Stimulated activated CD8-positive, alpha-beta memory T cell treated with anti-CD3 and anti-CD28 coated beads, Interleukin-15, amount 100 ng/mL, for 4 hours (primary cell): Measurements from ENCODE around the gene LGALS9C.
"Not testable (repeated sequence)": the region's sequence is repeated elsewhere in the genome, so short reads cannot be mapped to it uniquely, and the experiment has no call there.

ENCODE experiments used
- DNase-seq, 2 donors: peaks; one replicate each; pipeline ENCODE4 v3.0.0-alpha.2; 2020; ENCODE audit warnings: low read depth in 2 of 2

Gene LGALS9C

DNA sequence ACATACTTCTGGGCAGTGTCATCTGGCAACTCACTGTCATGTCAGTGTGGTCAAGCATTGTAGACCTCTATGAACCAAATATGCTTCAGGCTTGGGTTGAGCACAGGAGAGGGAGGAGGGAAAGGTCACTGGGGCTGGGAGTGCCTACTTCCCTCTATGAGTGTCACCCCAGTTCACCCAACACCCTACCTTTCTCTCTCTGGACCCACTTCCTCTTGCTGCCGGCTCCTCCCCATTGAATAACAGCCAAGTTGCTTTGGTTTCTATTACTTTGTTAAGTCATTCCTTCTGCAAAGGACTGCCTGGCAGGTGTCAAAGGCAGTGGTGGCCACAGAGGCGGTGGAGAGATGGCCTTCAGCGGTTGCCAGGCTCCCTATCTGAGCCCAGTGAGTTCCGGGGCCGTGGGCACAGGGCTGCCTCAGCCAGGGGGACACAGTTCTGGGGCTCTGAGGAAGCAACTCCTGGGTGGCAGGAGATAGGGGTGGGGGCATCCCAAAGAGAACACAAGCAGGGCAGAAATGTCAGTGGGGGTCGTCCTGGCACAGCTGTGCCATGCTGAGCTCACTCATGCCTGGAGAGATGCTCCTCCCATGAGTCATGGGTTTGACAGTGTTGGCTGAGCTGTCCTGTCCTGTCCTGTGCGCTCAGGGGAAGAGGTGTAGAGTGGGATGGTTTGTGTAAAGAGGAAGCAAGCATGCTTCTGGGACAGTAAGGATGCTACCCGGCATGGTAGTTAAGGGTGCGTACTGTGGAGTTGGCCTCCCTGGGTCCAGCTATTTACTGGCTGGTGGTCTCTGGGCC, at the start of gene LGALS9C:
Gene LGALS9C (plus strand): TSS at position 282 of the 801 bp plus-strand sequence. CDS start 66 bp downstream, at position 348.
- peak in 1 of 2 donors; percentile 11 for DNase-seq

DNA sequence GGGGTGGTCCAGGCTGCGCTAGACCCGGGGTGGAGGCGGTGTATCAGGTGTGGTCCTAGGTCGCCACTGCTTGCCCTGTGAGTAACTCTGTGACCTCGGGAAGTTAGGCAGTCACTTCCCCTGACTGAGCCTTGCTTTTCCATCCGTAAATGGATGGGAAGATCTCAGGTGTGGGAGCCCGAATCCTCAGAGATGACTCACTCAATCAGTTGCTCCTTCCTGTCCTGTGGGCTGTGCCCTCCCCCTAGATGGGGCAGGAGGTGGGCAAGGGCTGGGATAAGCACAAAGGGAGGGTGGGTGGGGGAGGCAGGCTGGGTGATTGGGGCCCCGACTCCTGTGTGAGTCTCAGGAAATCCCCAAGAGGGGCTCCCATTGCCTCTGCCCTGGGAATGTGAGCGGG, 44.4 kb upstream of the LGALS9C start:
- DNase-seq = not testable (repeated sequence)

DNA sequence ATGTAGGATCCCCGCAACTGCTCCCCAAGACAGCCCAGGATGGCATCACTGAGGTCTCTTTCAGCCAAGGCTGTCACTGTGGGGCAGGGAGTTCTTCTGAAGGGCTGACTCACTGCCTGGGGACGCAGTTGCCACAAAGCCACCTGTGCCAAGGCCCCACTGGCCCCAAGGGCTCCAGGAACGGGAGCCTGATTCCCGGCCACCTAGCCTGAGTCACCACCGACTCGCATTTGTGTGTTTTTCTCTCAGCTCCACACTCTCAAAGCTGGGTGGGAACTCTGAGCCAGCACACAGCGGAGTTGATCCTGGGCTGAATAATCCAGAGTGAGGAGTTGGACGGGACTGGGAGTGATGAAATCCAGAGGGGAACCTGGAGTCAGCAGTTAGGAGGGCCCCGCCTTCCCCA, 37.1 kb upstream of the LGALS9C start:
- DNase-seq = not testable (repeated sequence)

DNA sequence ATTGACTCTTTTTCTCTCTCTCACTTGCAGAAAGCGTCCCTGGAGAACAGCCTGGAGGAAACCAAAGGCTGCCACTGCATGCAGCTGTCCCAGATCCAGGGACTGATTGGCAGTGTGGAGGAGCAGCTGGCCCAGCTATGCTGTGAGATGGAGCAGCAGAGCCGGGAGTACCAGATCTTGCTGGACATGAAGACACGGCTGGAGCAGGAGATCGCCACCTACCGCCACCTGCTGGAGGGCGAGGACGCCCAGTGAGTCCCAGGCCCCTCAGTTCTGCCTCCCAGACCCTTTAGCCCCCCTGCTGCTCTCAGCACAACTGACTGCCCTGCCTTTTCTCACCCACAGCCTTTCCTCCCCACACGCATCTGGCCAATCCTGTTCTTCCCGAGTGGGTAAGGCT, 34.5 kb upstream of the LGALS9C start:
- DNase-seq = peak; percentile 6 to 13

DNA sequence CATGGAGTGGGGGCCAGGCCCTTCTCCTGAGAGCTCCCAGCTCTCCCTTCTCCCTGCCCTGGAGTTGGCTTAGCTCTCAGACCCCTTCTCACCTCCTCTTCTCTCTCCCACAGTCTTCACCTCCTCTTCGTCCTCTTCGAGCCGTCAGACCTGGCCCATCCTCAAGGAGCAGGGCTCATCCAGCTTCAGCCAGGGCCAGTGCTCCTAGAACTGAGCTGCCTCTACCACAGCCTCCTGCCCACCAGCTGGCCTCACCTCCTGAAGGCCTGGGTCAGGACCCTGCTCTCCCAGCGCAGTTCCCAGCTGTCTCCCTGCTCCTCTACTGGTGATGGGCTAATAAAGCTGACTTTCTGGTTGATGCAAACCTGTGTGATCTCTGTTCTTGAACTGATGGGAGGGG, 34.1 kb upstream of the LGALS9C start:
- DNase-seq = not testable (repeated sequence)

DNA sequence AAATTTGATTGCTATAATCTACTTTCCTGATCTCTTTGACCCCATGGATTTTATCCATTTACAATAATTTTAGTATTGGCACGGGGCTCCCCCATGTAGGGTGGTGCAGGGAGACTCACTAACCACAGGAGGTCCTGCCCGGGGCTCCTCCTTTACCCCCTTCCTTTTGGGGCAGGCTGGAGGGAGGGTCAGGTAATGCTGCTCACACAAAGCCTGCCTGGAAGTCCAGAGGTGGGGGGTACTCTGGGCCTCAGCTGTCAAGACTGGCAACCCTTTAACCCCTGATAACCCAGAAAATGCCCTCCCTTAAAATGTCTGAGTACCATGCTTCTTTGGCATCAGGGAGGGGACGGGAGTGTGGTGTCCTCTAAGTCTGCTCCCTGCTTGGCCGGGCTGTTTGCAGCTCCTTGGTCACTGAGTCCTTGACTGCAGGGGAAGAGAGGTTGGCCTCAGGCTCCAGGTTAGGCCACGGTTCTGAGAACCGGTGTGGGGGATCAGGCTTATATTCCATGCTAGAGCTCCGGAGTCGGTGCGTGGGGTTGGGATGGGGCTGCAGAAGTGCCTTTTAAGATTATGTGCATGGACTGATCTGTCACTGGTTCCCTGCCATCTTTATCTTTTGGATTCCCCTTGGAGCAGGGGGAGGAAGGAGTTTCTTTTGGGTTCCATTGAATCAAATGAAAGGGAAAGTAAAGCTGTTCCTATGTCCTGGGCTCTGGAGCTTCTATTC, 28.9 kb upstream of the LGALS9C start:
- not testable (repeated sequence) for DNase-seq

DNA sequence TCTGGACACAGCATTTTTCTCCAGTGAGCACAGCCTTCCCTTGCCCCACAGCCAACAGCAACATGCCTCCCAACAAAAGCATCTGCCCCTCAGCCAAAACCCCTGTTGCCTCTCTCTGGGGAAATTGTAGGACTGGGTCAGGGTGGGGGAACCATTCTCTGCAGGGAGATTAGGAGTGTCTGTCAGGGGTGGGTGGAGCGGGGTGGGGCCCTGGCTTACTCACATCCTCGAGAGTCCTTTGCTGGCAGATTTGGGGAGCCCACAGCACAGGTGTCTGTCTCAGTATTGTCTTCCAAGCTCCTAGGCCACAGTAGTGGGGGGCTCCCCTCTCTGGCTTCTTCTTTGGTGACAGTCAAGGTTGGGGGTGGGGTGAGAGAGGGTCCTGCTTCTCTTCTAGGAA, 28.3 kb upstream of the LGALS9C start:
- not testable (repeated sequence) for DNase-seq

DNA sequence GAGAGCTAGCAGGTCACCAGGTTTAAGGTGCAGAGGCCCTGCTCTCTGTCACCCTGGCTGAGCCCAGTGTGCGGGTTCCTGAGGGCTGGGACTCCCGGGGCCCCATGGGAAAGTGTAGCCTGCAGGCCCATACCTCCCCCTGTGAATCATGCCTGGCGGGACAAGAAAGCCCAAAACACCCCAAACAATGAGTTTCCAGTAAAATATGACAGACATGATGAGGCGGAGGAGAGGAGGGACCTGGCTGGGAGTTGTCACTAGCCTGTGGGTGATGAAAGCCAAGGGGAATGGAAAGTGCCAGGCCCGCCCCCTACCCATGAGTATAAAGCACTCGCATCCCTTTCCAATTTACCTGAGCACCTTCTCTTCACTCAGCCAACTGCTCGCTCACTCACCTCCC, 26.8 kb upstream of the LGALS9C start:
- DNase-seq = not testable (repeated sequence)

DNA sequence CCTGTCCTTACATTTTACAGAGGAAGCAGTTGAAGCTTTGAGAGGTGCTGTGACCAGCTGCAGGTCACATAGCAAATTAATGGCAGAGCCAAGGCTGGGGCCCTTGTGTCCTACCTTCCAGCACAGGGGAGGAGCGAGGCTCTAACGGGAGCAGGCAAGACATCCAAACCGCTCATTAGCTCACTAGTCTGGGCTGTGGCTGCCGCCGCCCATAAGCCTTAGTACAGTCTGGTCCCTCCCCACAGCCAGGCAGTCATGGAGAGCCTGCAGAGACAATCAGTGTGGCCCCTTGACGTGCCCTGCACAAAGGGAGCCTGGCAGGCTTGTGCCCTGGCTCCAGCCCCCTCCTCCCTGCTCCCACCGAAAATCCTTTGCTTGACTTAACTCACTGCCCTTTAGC, 25.6 kb upstream of the LGALS9C start:
- DNase-seq = not testable (repeated sequence)

DNA sequence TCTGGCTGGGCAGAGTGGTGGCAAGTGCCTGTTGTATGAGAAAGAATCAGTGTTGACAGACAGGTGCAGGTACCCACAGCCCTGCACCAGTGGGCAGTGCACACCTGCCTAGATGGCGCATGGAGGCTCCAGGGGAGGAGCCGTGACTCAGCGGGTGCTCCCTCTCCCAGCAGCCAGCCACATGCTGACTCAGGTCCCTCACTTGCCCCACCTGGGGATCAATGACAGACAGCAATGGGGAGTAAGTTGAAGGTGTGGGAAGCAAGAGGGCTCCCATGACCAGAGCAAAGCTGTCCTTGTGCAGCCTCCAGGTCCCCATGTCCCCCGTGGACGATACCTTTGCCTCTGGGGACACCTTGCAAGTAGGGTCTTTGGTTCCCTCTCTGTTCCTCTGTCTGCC, 24.6 kb upstream of the LGALS9C start:
- not testable (repeated sequence) for DNase-seq

DNA sequence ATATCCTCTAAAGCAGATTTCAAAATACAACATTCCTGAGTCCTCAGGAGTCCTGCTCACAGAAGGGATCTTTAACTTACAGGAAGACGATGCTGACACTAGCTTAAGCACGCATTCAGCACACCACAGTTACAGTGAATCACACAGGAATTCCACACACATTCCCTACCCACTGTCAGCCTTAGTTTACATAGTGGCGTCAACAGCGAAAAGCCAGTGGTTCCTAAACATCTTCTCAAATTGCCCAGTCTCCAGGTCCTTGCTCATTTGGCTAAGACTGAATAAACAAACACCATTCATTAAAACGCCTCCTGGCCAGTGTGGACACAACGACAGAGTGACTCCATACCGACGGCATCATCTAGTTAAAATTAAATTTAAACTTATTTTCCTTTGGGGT, 17.6 kb upstream of the LGALS9C start:
- DNase-seq = not testable (repeated sequence)

DNA sequence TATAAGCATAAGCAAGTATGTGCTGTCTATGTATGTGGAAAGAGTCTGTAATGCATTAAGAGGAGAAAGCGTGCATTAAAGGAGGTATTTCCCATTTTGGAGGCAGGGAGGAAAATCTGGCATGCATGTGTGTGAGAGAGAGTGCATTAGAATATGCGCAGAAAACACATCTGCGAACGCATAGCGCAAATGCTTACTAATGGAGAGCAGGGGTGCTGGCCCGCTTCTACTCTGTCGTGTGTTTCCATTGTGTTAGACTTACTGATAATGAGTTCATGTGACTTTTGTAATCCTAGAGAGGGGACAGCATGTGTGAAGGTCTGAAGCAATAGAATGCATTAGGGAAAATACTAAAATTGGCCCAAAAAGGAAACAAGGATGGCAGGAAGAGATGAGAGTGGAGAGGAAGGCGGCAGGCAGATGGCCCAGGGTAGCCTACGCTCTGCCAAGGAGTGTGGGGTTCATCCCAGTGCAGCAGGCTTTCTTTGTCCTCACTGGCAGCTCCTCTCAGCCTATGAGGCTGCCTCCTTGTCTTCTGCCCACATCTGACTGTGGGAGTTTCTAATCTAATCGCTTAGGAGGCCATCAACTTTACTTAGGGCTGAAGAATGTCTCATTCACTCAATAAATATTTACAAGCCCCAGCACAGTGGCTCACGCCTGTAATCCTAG, 12.6 kb upstream of the LGALS9C start:
- DNase-seq = not testable (repeated sequence)

DNA sequence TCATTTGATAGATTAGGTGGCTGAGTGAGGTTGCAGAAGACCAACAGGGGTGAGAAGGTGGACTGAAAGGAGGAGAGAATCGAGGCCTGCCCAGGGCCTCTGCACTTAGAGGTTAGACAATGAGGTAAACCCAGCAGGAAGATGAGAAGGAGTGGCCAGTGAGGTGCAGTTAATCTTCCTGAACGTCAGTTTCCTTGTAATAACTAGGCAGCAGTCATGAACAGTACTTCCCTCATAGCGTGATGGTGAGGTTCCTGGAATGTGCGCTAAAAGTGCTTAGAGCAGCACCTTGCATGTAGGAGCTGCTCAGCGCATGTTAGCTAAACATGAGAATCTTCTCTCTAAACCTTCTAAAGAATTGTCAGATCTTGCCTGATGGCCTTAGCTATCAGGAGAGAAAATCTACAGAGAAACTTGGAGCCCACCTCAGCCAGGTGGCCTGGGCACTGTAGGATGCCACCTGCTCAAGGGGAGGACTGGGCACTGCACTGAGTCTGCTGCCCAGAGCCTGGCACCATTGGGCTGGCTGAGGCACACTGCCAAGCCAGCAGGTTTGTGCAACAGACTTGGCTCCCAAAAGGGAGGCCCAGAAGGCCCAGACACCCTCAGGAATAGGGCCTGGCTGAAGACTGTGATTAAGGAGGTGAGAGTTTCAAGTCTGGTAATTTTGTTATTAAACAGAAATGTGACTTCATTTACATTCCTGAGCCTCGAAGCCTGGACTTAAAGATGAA, 10.2 kb upstream of the LGALS9C start:
- DNase-seq = not testable (repeated sequence)

DNA sequence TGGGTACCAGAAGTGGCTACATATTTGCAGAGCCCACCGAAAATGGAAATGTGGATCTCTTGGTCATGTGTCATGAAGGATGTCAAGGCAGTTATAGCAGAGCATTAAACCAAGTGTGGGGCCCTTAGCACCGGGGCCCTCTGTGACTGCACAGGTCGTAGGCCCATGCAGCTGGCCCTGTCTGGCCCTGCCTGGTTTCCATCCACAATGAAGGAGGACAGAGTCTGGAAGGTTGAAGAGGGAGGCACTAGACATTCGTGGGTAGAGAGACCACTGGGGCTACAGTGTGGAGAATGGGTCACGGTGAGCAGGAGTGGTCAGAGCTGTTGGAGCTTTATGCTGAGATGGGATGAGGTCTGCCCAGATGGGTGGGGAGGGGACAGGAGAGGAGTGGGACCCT, 9.6 kb upstream of the LGALS9C start:
- not testable (repeated sequence) for DNase-seq

DNA sequence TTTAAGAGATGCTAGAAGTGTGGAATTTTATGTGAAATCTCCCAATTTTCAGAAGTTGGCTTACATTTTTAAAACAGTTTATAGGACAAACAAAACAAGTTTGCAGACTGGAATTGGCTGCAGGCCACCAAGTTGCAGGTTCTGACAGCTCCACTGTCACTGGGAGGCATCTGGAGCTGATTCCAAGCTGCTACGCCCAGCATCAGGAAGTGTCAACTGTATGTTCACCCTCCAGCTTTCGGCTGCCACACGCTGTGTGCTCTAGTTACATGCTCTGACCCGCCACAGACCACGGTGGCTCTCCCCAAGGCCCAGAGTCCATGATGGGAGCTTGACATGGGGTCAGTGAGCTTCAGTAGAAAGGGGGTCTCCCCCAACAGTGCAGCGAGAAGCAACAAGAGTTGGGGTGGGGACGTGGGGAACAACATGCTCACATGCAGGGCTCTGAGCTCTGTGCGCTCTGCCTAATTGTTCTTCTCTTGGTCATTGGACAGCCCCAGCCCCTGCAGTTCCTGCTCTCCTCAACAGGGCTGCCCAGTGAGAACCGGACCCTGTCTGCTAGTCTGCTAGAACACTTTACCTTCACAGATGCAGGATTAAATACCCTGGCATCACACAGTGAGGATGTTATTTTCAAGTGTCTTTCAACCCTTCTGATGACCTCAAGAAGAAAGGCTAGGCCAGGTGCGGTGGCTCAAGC, 8.0 kb upstream of the LGALS9C start:
- DNase-seq = not testable (repeated sequence)

DNA sequence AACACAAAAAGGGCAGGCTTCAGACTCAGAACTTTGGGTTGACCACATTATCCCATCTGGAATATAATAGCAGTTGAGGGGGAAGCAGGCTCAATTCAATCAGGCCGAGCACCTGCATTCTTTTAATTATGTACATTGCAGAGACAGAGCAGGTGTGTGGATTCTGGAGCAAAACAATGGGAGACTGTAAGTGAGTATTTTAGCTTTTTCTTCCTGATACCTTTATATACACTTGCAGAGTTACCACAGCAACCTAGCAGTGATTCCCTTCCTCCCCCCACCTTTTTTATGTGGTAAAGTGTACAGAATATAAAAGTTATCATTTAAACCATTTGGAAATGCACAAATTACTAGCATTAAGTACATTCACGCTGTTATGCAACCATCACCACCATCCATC, 6.8 kb upstream of the LGALS9C start:
- DNase-seq = not testable (repeated sequence)

DNA sequence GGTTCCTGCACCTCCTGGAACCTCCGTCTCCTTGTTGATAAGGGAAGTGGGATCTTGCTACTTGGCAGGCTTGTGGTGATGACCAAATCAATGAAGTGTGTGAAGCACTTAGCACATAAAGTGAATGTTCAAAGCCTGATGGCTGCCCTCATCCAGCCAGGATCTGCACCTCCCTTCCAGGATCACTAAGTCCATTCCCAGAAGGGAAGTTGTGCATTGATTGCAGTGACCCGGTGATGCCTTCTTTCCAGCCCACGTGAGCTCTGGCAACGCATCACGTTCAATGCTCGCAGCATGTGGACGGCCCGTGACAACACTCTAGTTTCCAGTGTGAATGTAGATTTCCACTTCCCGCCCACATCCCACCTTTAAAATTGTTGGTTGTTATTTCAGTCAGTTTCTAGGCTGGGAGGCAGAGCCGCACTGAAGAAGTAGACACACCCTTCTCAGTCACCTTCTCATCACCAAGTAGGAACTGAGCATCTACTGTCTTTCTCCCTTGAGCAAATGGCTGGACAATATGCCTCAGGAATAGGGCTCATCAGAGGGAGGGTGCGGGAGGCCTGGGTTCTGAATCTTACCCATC, 6.2 kb upstream of the LGALS9C start:
- not testable (repeated sequence) for DNase-seq

DNA sequence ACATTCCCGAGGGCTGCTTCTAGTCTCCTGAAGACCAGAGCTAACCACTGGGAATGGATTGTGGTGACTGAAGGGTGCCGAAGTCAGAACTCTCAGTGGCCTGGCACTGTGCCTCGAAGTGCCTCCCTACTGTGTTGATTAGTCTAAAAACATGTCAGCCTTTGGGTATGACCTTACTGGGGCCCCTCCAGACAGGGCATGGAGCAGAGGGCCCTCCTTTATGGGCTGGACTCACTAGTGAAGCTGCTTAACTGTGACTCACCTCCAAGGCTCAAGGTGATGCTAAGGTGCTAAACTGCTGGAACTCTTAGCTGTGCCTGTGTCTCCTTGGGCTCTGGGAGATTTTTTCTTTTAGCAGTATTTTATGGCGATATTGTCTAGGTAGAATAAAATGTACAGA, 2.6 kb upstream of the LGALS9C start:
- DNase-seq = not testable (repeated sequence)

DNA sequence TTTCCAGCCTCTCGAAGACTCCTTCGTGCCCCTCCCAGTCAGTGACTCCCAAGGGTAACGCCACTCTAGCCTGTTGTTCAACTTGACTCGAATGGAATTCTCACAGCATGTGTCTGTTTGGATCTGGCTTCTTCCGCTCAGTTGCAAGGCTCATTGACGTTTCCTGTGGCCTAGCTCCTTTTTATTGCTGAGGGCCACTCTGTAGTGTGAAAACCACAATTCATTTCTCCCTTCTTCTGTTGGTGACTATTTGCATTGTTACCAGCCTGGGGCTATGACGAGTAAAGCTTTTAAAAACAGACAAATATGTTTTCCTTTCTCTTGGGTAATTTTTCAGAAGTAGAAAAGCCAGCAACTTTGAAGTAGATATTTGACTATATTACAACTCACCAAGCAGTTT, 1.8 kb upstream of the LGALS9C start:
- DNase-seq = not testable (repeated sequence)

DNA sequence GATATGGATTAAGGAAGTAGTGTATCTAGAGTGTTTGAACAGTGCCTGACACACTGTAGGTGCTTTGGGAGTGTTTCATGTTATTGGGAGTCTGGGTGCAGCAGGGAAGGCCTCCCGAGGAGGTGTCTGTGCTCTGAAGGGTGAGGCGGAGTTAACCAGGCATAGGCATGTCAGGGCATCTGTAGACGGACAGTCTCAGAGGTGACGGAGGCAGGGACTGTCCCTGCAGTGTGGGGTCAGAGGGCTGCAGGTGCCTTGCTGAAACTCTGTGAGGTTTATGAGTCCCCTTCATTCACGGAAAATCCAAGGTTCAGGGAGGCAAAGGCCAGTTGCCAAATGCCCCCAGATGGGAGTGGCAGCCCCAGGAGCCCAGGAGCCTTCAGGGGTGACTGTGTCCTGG, 778 bp downstream of the LGALS9C start:
- not testable (repeated sequence) for DNase-seq

DNA sequence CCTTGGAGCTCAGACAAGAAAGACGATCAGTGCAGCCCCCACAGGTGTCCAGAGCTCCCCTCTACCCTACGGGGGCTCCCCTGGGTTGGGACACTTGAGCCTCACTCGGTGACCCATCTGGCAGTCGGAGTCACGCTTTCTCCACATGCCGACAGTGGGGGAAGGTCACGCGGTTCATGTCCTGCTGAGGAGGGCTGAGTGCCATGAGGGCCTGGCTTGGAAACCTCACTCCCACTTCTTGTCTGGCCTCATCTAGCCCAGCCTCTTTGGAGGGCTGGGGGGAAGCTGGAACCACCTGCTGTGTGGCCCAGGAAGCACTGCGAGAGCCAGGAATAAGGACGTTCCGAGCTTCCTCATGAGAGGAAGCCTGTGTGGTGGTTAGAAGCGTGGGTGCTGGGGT, 1.8 kb downstream of the LGALS9C start:
- not testable (repeated sequence) for DNase-seq
